PC-3 (cell line): ENCODE data around the gene CFTR. TPM values are rescaled to one million over a fixed set of nuclear protein-coding genes. Genes with fewer than 3 reads are reported as not detected.

Experiments used
- ATAC-seq: fragments of 200-7000 bp; cut with Tn5 transposase; 2 replicates; pipeline ENCODE4 v1.9.1; 2020; ENCODE audit warnings: mild to moderate bottlenecking, moderate library complexity
- BruUV-seq: library from RNA; stranded (reverse); fragments of 400-500 nt; replicated peaks from 2 replicates; lab custom pipeline; 2021; lab: Mats Ljungman, UMichigan
- CTCF ChIA-PET: fragments of 300-600 bp; sonication (Branson Sonifier 250); formaldehyde crosslinking; loops from one replicate; lab custom pipeline; 2022; ENCODE audit warnings: antibody characterized with exemption; lab: Charles Lee
- POLR2A ChIA-PET: fragments of 300-600 bp; sonication (Branson Sonifier 250); formaldehyde crosslinking; loops from one replicate; lab custom pipeline; 2022; ENCODE audit warnings: antibody characterized with exemption; ENCODE audit not compliant: unreplicated experiment; lab: Charles Lee
- DNase-seq: peaks from one replicate; pipeline ENCODE4 v3.0.0-alpha.2; 2015
- H2AFZ ChIP-seq: fragments of 300-600 bp; sonication (generic); 2 replicates; pipeline ENCODE4 v1.6.0; 2016; ENCODE audit warnings: antibody characterized with exemption, low read length
- H3F3A ChIP-seq: fragments of 300-600 bp; sonication (generic); one replicate; pipeline ENCODE4 v1.6.0; 2017; ENCODE audit warnings: antibody characterized with exemption, low read length, control low read depth, mild to moderate bottlenecking; ENCODE audit not compliant: unreplicated experiment
- H3K27ac ChIP-seq: fragments of 300-600 bp; sonication (generic); 2 replicates; pipeline ENCODE4 v1.5.1; 2016; ENCODE audit warnings: mild to moderate bottlenecking, low read length
- H3K27me3 ChIP-seq: fragments of 300-600 bp; sonication (generic); 2 replicates; pipeline ENCODE4 v1.6.1; 2016; ENCODE audit warnings: low read length, mixed read lengths
- H3K36me3 ChIP-seq: fragments of 300-600 bp; sonication (generic); 2 replicates; pipeline ENCODE4 v1.6.1; 2016; ENCODE audit warnings: low read depth, mixed run types, low read length, mixed read lengths
- H3K4me1 ChIP-seq: fragments of 300-600 bp; sonication (generic); 2 replicates; pipeline ENCODE4 v1.5.1; 2016; ENCODE audit warnings: low read length; ENCODE audit not compliant: insufficient read depth
- H3K4me2 ChIP-seq: fragments of 300-600 bp; sonication (generic); 2 replicates; pipeline ENCODE4 v1.6.0; 2016; ENCODE audit warnings: low read length
- H3K4me3 ChIP-seq: fragments of 300-600 bp; sonication (generic); 2 replicates; pipeline ENCODE4 v1.5.1; 2016; ENCODE audit warnings: mild to moderate bottlenecking, low read length, mixed read lengths
- H3K79me2 ChIP-seq: fragments of 300-600 bp; sonication (generic); 2 replicates; pipeline ENCODE4 v1.6.1; 2017; ENCODE audit warnings: low read length, mixed read lengths
- H3K9ac ChIP-seq: fragments of 300-600 bp; sonication (generic); 2 replicates; pipeline ENCODE4 v1.6.0; 2016; ENCODE audit warnings: mild to moderate bottlenecking, low read length
- H3K9me2 ChIP-seq: fragments of 300-600 bp; sonication (generic); replicated peaks from 2 replicates; pipeline ENCODE4 v1.6.1; 2016; ENCODE audit warnings: mixed run types, low read length, mixed read lengths
- H3K9me3 ChIP-seq: fragments of 300-600 bp; sonication (generic); 2 replicates; pipeline ENCODE4 v1.6.1; 2016; ENCODE audit warnings: low read length, mixed read lengths
- H4K20me1 ChIP-seq: fragments of 300-600 bp; sonication (generic); 2 replicates; pipeline ENCODE4 v1.6.1; 2016; ENCODE audit warnings: low read length, mixed read lengths
- EZH2 ChIP-seq: fragments of 300-600 bp; sonication (generic); IDR thresholded peaks from one replicate; pipeline ENCODE4 v1.6.1; 2017; ENCODE audit warnings: antibody characterized with exemption, mild to moderate bottlenecking, low read length; ENCODE audit not compliant: unreplicated experiment
- EZH2phosphoT487 ChIP-seq: fragments of 300-600 bp; sonication (generic); IDR thresholded peaks from 2 replicates; pipeline ENCODE4 v1.6.1; 2018; ENCODE audit warnings: mild to moderate bottlenecking, antibody characterized with exemption, low read length, borderline replicate concordance
- intact Hi-C: fragments of 100-400 bp; cut with micrococcal nuclease; formaldehyde crosslinking; loops from 2 replicates; pipeline ENCODE4 v1.9.0; 2023
- total RNA-seq: library from RNA; depleted of rRNA; stranded (reverse); fragments of >200 nt; gene quantifications from 2 replicates; pipeline ENCODE4 v1.2.3, GENCODE V29; 2014
- TF ChIP-seq, protein P1 (sequence below): fragments of 300-600 bp; sonication (generic); conservative IDR thresholded peaks from 2 replicates; pipeline ENCODE4 v1.5.1; 2017; ENCODE audit warnings: antibody characterized with exemption, low read depth, mild to moderate bottlenecking, low read length

CFTR gene
- total RNA-seq, 1 experiment from 2014 or later = not detected

DNA sequence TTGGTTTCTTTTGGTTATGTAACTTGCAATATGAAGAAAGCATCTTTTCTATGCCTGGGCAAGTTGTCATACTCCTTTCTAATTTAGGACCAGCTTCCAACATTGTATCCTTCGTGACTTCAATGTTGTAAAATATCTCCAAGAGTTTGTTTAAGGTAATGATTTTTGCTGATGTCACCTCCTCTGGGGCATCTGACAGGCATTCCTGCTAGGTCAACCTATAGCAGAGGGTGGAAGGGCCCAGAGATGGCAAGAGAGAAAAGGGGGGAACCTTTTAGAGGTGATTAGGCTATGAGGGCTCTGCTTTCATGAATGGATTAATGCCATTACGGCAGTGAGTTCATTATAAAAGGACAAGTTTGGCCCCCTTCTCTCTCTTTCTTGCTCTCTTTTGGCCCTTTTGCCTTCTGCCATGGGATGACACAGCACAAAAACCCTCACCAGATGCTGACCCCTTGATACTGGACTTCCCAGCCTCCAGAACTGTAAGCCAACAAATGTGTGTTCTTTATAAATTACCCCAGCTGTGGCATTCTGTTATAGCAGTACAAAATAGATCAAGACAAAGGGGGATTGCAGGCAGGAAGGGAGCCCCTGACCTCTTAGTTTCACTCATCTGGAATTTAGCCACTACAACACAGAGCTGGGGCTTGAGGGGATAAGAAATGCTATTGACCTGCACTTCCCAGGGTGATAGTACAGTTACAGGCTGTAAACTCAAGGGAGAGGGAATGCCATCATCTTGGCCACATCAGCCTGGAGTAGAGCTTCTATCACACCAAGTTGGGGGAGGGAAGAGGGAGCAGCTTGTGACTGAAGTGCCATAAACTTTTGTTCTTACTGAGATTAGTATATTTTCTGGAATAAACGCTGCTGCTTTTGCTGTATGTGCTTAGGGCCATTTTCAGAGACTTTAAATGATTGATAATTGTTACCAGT is 195.9 kb downstream of the CFTR start:
- peaks cover 49% of the 10 kb centered on the region for H3K27me3 ChIP-seq
- H3F3A ChIP-seq = no peaks in the 10 kb centered on the region
- ChIA-PET CTCF (interaction anchor here (0.5 kb wide), 1 partner anchor 416 kb away, joined by 3 read pairs; no protein-coding TSS in a partner anchor), POLR2A (no interaction called here)
- peaks cover 13% of the 10 kb centered on the region; the same call in 1 of the 2 replicates for H3K4me1 ChIP-seq
- H3K4me3 ChIP-seq = no peak overlapping the region
- TF ChIP-seq EZH2phosphoT487 (no peak), EZH2 (no peak)
- TF ChIP-seq, protein P1, sequence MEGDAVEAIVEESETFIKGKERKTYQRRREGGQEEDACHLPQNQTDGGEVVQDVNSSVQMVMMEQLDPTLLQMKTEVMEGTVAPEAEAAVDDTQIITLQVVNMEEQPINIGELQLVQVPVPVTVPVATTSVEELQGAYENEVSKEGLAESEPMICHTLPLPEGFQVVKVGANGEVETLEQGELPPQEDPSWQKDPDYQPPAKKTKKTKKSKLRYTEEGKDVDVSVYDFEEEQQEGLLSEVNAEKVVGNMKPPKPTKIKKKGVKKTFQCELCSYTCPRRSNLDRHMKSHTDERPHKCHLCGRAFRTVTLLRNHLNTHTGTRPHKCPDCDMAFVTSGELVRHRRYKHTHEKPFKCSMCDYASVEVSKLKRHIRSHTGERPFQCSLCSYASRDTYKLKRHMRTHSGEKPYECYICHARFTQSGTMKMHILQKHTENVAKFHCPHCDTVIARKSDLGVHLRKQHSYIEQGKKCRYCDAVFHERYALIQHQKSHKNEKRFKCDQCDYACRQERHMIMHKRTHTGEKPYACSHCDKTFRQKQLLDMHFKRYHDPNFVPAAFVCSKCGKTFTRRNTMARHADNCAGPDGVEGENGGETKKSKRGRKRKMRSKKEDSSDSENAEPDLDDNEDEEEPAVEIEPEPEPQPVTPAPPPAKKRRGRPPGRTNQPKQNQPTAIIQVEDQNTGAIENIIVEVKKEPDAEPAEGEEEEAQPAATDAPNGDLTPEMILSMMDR = no peak
- no peaks in the 10 kb centered on the region for H3K9me3 ChIP-seq
- no peaks in the 10 kb centered on the region for H3K9me2 ChIP-seq
- H3K9ac ChIP-seq = no peak overlapping the region
- no peaks in the 10 kb centered on the region for H3K79me2 ChIP-seq
- H3K4me2 ChIP-seq = no peak overlapping the region
- H3K36me3 ChIP-seq = no peaks in the 10 kb centered on the region
- BruUV-seq = no TSS peak
- H2AFZ ChIP-seq = no peak overlapping the region
- intact Hi-C loops = no loop called here
- H3K27ac ChIP-seq = no peak overlapping the region
- no peaks in the 10 kb centered on the region for H4K20me1 ChIP-seq
- DNase-seq = no peak
- no peak for ATAC-seq

DNA sequence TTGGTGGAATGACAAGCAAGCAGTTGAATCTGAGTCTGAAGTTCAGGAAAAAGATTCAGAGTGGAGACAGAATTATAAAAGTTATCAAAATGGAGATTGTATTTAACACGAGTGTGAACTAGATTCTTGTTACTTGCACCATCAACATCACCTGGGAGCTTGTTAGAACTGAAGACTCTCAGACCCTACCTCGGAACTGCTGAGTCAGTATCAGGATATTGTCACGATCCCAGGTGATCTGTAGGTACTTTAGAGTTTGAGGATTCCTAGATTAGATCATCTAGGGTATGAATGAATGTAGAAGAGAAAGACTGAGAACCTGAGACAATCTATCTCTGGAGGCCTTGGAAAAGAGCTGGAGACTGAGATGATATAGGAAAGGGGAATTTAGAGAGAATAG is 199.3 kb downstream of the CFTR start:
- Histone ChIP-seq H3K9me2 (no peaks in the 10 kb centered on the region), H3K9ac (no peak overlapping the region), H3F3A (no peaks in the 10 kb centered on the region), H3K27ac (no peak overlapping the region), H3K27me3 (peaks cover 75% of the 10 kb centered on the region), H3K36me3 (no peaks in the 10 kb centered on the region), H4K20me1 (no peaks in the 10 kb centered on the region), H3K4me3 (no peak overlapping the region), H3K4me2 (no peak overlapping the region), H2AFZ (no peak overlapping the region), H3K9me3 (no peaks in the 10 kb centered on the region), H3K4me1 (no peaks in the 10 kb centered on the region; the same call in 1 of the 2 replicates), H3K79me2 (no peaks in the 10 kb centered on the region)
- no TSS peak for BruUV-seq
- ATAC-seq (no peak), DNase-seq (no peak)
- ChIA-PET CTCF (no interaction called here), POLR2A (no interaction called here)
- TF ChIP-seq EZH2phosphoT487 = no peak
- TF ChIP-seq, protein P1 = no peak
- no peak for TF ChIP-seq EZH2
- intact Hi-C loops = no loop called here
